Measurements from ENCODE around the gene MFNG. TPM values are rescaled to one million over a fixed set of nuclear protein-coding genes. Genes with fewer than 3 reads are reported as not detected.
A peak's percentile ranks its signal among the peaks of the same experiment; 100 is the strongest.

MFNG gene
- total RNA-seq, 1 experiment from 2014 or later, result 7.1 TPM

DNA sequence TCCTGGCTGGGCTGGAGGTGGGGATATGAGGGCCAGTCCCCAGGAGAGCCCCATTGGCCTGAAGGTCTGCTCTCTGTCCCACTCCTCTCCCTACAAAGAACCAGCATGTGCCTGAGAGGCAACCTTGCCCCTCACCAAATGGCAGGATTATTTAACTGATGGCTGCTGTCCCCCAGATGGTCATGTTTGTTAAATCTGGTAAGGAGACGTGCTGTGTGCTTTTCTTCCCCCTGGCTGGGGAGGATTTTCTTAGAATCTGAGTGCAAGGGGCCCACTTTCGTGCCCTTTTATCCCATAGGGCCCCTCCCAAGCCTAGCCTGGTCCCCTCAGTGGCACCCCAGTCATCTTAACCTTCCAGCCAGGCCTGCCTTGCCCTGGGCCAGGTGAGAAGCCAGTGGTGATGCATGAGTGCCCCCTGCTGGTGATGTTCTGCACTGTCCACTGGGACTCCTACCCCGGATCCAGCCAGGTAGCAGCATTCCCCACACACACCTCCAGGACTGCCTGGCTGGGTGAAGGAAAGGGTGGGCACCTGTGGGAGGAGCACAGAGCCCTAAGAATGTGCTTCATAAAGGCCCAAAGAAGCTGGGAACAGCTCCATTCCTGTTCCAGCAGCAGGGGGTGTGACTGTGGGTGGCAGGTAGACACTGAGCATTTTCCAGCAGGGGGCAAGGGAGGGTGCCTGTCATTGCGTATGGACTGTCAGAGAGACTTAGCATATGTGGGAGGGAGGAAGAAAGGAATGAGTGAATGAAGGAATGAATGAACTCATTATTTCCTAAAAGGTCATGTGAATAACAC, 28.9 kb downstream of the MFNG start:
- DNase-seq (ENCODE audit: low read depth, low spot score) (peak; percentile 33), ATAC-seq (peak; percentile 91)
- Histone ChIP-seq H3K27me3 (ENCODE audit: control insufficient read depth, insufficient read depth, low read length) (no peaks in the 10 kb centered on the region), H3K4me1 (ENCODE audit: control insufficient read depth, insufficient read depth, low read length) (peaks cover 19% of the 10 kb centered on the region), H3K27ac (ENCODE audit: low read length) (peak overlapping the region; percentile 66), H3K4me3 (ENCODE audit: low read depth in 2 of 2, low read length in 2 of 2) (no peak overlapping the region), H3K9me3 (ENCODE audit: control insufficient read depth, insufficient read depth, low read depth, low read length) (no peaks in the 10 kb centered on the region), H3K36me3 (ENCODE audit: control insufficient read depth, insufficient read depth, low read length) (no peaks in the 10 kb centered on the region)
- ChIA-PET POLR2A (no interaction called here), CTCF (interaction anchor here (0.6 to 1.1 kb wide), 3 partner anchors 135 to 601 kb away, joined by 4 to 6 read pairs (median 4); no protein-coding TSS in a partner anchor)
- intact Hi-C loops (cut with micrococcal nuclease; ENCODE audit: unreplicated experiment), result loop anchor here (2.0 kb wide), 1 partner anchor 140 kb away; no protein-coding TSS in a partner anchor
- no TSS peak for BruUV-seq (replicated peaks)
- in situ Hi-C loops (cut with HindIII; ENCODE audit: low pct_unique_long_range_greater_than_20kb, low sequenced_read_pairs), result no loop called here
- TF ChIP-seq, protein P1, sequence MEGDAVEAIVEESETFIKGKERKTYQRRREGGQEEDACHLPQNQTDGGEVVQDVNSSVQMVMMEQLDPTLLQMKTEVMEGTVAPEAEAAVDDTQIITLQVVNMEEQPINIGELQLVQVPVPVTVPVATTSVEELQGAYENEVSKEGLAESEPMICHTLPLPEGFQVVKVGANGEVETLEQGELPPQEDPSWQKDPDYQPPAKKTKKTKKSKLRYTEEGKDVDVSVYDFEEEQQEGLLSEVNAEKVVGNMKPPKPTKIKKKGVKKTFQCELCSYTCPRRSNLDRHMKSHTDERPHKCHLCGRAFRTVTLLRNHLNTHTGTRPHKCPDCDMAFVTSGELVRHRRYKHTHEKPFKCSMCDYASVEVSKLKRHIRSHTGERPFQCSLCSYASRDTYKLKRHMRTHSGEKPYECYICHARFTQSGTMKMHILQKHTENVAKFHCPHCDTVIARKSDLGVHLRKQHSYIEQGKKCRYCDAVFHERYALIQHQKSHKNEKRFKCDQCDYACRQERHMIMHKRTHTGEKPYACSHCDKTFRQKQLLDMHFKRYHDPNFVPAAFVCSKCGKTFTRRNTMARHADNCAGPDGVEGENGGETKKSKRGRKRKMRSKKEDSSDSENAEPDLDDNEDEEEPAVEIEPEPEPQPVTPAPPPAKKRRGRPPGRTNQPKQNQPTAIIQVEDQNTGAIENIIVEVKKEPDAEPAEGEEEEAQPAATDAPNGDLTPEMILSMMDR (IDR thresholded peaks at IDR 0.05), result peak; percentile 91
- TF ChIP-seq, protein P2, sequence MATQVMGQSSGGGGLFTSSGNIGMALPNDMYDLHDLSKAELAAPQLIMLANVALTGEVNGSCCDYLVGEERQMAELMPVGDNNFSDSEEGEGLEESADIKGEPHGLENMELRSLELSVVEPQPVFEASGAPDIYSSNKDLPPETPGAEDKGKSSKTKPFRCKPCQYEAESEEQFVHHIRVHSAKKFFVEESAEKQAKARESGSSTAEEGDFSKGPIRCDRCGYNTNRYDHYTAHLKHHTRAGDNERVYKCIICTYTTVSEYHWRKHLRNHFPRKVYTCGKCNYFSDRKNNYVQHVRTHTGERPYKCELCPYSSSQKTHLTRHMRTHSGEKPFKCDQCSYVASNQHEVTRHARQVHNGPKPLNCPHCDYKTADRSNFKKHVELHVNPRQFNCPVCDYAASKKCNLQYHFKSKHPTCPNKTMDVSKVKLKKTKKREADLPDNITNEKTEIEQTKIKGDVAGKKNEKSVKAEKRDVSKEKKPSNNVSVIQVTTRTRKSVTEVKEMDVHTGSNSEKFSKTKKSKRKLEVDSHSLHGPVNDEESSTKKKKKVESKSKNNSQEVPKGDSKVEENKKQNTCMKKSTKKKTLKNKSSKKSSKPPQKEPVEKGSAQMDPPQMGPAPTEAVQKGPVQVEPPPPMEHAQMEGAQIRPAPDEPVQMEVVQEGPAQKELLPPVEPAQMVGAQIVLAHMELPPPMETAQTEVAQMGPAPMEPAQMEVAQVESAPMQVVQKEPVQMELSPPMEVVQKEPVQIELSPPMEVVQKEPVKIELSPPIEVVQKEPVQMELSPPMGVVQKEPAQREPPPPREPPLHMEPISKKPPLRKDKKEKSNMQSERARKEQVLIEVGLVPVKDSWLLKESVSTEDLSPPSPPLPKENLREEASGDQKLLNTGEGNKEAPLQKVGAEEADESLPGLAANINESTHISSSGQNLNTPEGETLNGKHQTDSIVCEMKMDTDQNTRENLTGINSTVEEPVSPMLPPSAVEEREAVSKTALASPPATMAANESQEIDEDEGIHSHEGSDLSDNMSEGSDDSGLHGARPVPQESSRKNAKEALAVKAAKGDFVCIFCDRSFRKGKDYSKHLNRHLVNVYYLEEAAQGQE (IDR thresholded peaks at IDR 0.05; ENCODE audit: insufficient read depth in 1 of 2, low read depth in 2 of 2, low read length in 1 of 2), result peak in 1 of 2 experiments; percentile 72; a peak in 1 of 4 replicates
- TF ChIP-seq POLR2AphosphoS5 (IDR thresholded peaks at IDR 0.05; ENCODE audit: low read depth, low read length), result no peak
- TF ChIP-seq SIN3A (IDR thresholded peaks at IDR 0.05; ENCODE audit: borderline replicate concordance, insufficient read depth, low read depth, low read length), result no peak
- no peak for TF ChIP-seq TCF7L2 (IDR thresholded peaks at IDR 0.05; ENCODE audit: low read depth, low read length)

DNA sequence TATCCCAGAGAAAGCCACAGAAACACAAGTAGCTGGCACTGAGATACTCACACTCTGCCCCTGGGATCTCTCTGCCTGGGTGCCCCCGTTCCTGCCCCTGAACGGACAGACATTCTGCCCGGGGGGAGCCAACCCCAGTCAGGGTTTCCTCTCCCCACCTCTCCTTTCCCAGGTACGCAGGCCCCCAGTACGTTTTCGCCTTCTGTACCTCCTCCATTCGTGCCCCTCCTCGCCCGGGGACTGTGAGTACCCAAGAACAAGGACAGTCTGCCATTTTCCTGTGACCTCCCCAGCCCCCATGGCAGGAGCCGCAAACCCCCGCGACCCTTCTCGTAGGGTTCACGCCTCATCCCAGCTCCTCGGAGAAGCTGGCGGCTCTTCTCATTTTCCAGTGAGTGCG, 29.8 kb downstream of the MFNG start:
- TF ChIP-seq TCF7L2 (IDR thresholded peaks at IDR 0.05; ENCODE audit: low read depth, low read length), result no peak
- TF ChIP-seq, protein P2 (IDR thresholded peaks at IDR 0.05; ENCODE audit: insufficient read depth in 1 of 2, low read depth in 2 of 2, low read length in 1 of 2), result no peak
- TF ChIP-seq, protein P1 (IDR thresholded peaks at IDR 0.05), result no peak
- no peak for TF ChIP-seq POLR2AphosphoS5 (IDR thresholded peaks at IDR 0.05; ENCODE audit: low read depth, low read length)
- TF ChIP-seq SIN3A (IDR thresholded peaks at IDR 0.05; ENCODE audit: borderline replicate concordance, insufficient read depth, low read depth, low read length), result no peak
- Histone ChIP-seq H3K27me3 (ENCODE audit: control insufficient read depth, insufficient read depth, low read length) (no peaks in the 10 kb centered on the region), H3K4me3 (ENCODE audit: low read depth in 2 of 2, low read length in 2 of 2) (no peak overlapping the region), H3K36me3 (ENCODE audit: control insufficient read depth, insufficient read depth, low read length) (no peaks in the 10 kb centered on the region), H3K4me1 (ENCODE audit: control insufficient read depth, insufficient read depth, low read length) (peaks cover 19% of the 10 kb centered on the region), H3K27ac (ENCODE audit: low read length) (peak overlapping the region; percentile 66), H3K9me3 (ENCODE audit: control insufficient read depth, insufficient read depth, low read depth, low read length) (no peaks in the 10 kb centered on the region; the same call in 1 of the 2 replicates)
- in situ Hi-C loops (cut with HindIII; ENCODE audit: low pct_unique_long_range_greater_than_20kb, low sequenced_read_pairs) (no loop called here), intact Hi-C loops (cut with micrococcal nuclease; ENCODE audit: unreplicated experiment) (loop anchor here (2.0 kb wide), 1 partner anchor 140 kb away; no protein-coding TSS in a partner anchor)
- ChIA-PET POLR2A (interaction anchor here (0.7 kb wide), 1 partner anchor 369 kb away, joined by 3 read pairs; no protein-coding TSS in a partner anchor), CTCF (interaction anchor here (0.6 to 1.1 kb wide), 5 partner anchors 14 to 158 kb away, joined by 3 to 7 read pairs (median 4); no protein-coding TSS in a partner anchor)
- BruUV-seq (replicated peaks), result no TSS peak
- ATAC-seq (no peak), DNase-seq (ENCODE audit: low read depth, low spot score) (no peak)

All from Panc1 (cell line).